HG03521 (cell line): ENCODE data around the gene GRHL3.
"Not testable (repeated sequence)": the region's sequence is repeated elsewhere in the genome, so short reads cannot be mapped to it uniquely, and the experiment has no call there.

Experiments
- ATAC-seq: cut with Tn5 transposase; IDR thresholded peaks from one replicate; pipeline ENCODE4 v1.9.1; 2021; ENCODE audit warnings: mild to moderate bottlenecking, moderate library complexity; ENCODE audit not compliant: unreplicated experiment

GRHL3 gene

GRCh38 chr1:24319312-24319863 is at the start of gene GRHL3:
GRHL3 (plus strand) TSS chr1:24319357; CDS start chr1:24319552, 195 bp downstream.
- ATAC-seq: no peak

- ATAC-seq: not testable (repeated sequence)
These were observed 44.7 kb upstream of the GRHL3 start for GRCh38 chr1:24274203-24275103.

GRCh38 chr1:24275104-24275410 is 44.1 kb upstream of the GRHL3 start:
- no peak for ATAC-seq

GRCh38 chr1:24275510-24275909 is 43.6 kb upstream of the GRHL3 start:
- ATAC-seq: no peak

- ATAC-seq: no peak
These were observed 42.4 kb upstream of the GRHL3 start for GRCh38 chr1:24276791-24277190.

- no peak for ATAC-seq
These were observed 41.6 kb upstream of the GRHL3 start for GRCh38 chr1:24277420-24278169.

GRCh38 chr1:24278726-24279125 is 40.4 kb upstream of the GRHL3 start:
- no peak for ATAC-seq

- ATAC-seq: no peak
These were observed 39.4 kb upstream of the GRHL3 start for GRCh38 chr1:24279590-24280232.

GRCh38 chr1:24281591-24281990 is 37.6 kb upstream of the GRHL3 start:
- ATAC-seq: no peak

GRCh38 chr1:24282491-24282890 is 36.7 kb upstream of the GRHL3 start:
- no peak for ATAC-seq

GRCh38 chr1:24283326-24284155 is 35.6 kb upstream of the GRHL3 start:
- no peak for ATAC-seq

GRCh38 chr1:24284156-24284471 is 35.0 kb upstream of the GRHL3 start:
- ATAC-seq: no peak

- no peak for ATAC-seq
These were observed 33.9 kb upstream of the GRHL3 start for GRCh38 chr1:24285231-24285630.

- ATAC-seq: no peak
These were observed 32.7 kb upstream of the GRHL3 start for GRCh38 chr1:24286246-24287010.

- ATAC-seq: not testable (repeated sequence)
These were observed 31.4 kb upstream of the GRHL3 start for GRCh38 chr1:24287779-24288178.

- ATAC-seq: no peak
These were observed 30.7 kb upstream of the GRHL3 start for GRCh38 chr1:24288479-24288878.

GRCh38 chr1:24289937-24290595 is 29.1 kb upstream of the GRHL3 start:
- ATAC-seq: no peak

GRCh38 chr1:24290933-24291487 is 28.1 kb upstream of the GRHL3 start:
- ATAC-seq: no peak

GRCh38 chr1:24292103-24292502 is 27.1 kb upstream of the GRHL3 start:
- no peak for ATAC-seq
